Mucosa of descending colon (tissue), 3 donors: Measurements from ENCODE around the gene SCAP. TPM values are rescaled to one million over a fixed set of nuclear protein-coding genes. Genes with fewer than 3 reads are reported as not detected.
A peak's percentile ranks its signal among the peaks of the same experiment; 100 is the strongest.

Experiments used
- ATAC-seq: fragments of 200-7000 bp; cut with Tn5 transposase; one replicate; pipeline ENCODE4 v1.9.1; 2020; ENCODE audit warnings: mild to moderate bottlenecking, moderate library complexity
- DNase-seq, 3 donors: peaks; one replicate each; pipeline ENCODE4 v3.0.0-alpha.2; 2020
- H3K36me3 ChIP-seq: fragments of 200-600 bp; one replicate; pipeline ENCODE4 v1.8.0; 2021; ENCODE audit warnings: low read depth, mild to moderate bottlenecking
- H3K4me1 ChIP-seq: fragments of 200-600 bp; one replicate; pipeline ENCODE4 v1.8.0; 2021; ENCODE audit warnings: low read depth, mild to moderate bottlenecking
- H3K4me3 ChIP-seq: fragments of 200-600 bp; one replicate; pipeline ENCODE4 v1.8.0; 2021; ENCODE audit warnings: mild to moderate bottlenecking
- H3K9me3 ChIP-seq: fragments of 200-600 bp; one replicate; pipeline ENCODE4 v1.8.0; 2021; ENCODE audit warnings: mild to moderate bottlenecking
- intact Hi-C, 2 donors: fragments of 100-400 bp; cut with DNase I in 1 of 2; cut with micrococcal nuclease in 1 of 2; formaldehyde crosslinking; loops; one replicate each; pipeline versions ENCODE4 v1.11.0 to v1.11.1; 2022; cut with DNase I, micrococcal nuclease
- total RNA-seq, 3 donors: library from RNA; stranded (reverse); fragmentation: NEBNext Ultra II Directional in 2 of 3; extraction: Animal tissue kit (Norgen Biotek cat#: 25700) in 2 of 3; gene quantifications; one replicate each; pipeline versions ENCODE4 v1.2.1 to v1.2.4, GENCODE V29; 2021 to 2023
- TF ChIP-seq, protein P1 (sequence below): fragments of 200-600 bp; IDR thresholded peaks from one replicate; pipeline ENCODE4 v1.8.0; 2022; ENCODE audit warnings: antibody characterized with exemption, mild to moderate bottlenecking
- donor health status: DM: no; HTN: no; CAD: no; lungs with moderate emphysema.
- donor health status: DM: no; HTN: no; CAD: no.
- donor health status: DM: no; HTN: yes; CAD: no.

SCAP gene
- total RNA-seq, 3 donors from 2014 or later, result 107 to 151 (median 115) TPM

DNA sequence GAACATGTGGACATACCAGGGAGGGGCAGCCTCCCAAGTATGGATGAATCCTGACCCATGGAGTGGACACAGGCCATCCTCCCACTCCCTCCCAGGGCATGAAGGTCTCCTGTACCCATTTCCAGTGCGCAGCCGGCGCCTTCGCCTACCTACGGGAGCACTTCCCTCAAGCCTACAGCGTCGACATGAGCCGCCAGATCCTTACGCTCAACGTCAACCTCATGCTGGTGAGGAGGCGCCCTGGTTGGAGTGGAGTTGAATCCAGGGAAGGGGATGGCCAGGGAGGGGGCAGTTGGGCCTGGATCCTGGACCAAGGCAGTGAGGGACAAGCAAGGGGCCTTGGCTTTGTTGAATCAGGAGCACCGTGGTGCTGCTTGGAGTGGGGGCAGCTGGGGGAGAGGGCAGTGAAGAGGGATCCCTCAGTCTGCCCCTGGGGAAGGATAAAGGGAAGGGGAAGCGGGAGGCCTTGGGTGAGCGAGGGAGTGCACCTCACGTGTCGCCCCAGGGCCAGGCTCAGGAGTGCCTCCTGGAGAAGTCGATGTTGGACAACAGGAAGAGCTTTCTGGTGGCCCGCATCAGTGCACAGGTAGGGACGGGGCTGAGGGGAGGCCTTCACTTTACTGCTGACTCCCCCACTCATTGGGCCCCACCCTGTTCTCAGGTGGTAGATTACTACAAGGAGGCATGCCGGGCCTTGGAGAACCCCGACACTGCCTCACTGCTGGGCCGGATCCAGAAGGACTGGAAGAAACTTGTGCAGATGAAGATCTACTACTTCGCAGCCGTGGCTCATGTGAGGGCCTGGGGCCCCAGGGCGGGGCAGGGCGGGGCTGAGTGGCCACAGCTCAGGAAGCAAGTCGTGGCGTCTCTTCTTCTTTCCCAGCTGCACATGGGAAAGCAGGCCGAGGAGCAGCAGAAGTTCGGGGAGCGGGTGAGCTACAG lies 69.7 kb downstream of the SCAP start:
- intact Hi-C loops, result no loop called here
- ATAC-seq, result peak; percentile 28
- H3K4me1 ChIP-seq, result peaks cover 3% of the 10 kb centered on the region
- no peak overlapping the region for H3K4me3 ChIP-seq
- H3K36me3 ChIP-seq, result peaks cover 9% of the 10 kb centered on the region
- H3K9me3 ChIP-seq, result no peaks in the 10 kb centered on the region
- peak in 1 of 3 donors; percentile 48 for DNase-seq
- TF ChIP-seq, protein P1, sequence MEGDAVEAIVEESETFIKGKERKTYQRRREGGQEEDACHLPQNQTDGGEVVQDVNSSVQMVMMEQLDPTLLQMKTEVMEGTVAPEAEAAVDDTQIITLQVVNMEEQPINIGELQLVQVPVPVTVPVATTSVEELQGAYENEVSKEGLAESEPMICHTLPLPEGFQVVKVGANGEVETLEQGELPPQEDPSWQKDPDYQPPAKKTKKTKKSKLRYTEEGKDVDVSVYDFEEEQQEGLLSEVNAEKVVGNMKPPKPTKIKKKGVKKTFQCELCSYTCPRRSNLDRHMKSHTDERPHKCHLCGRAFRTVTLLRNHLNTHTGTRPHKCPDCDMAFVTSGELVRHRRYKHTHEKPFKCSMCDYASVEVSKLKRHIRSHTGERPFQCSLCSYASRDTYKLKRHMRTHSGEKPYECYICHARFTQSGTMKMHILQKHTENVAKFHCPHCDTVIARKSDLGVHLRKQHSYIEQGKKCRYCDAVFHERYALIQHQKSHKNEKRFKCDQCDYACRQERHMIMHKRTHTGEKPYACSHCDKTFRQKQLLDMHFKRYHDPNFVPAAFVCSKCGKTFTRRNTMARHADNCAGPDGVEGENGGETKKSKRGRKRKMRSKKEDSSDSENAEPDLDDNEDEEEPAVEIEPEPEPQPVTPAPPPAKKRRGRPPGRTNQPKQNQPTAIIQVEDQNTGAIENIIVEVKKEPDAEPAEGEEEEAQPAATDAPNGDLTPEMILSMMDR, result no peak

DNA sequence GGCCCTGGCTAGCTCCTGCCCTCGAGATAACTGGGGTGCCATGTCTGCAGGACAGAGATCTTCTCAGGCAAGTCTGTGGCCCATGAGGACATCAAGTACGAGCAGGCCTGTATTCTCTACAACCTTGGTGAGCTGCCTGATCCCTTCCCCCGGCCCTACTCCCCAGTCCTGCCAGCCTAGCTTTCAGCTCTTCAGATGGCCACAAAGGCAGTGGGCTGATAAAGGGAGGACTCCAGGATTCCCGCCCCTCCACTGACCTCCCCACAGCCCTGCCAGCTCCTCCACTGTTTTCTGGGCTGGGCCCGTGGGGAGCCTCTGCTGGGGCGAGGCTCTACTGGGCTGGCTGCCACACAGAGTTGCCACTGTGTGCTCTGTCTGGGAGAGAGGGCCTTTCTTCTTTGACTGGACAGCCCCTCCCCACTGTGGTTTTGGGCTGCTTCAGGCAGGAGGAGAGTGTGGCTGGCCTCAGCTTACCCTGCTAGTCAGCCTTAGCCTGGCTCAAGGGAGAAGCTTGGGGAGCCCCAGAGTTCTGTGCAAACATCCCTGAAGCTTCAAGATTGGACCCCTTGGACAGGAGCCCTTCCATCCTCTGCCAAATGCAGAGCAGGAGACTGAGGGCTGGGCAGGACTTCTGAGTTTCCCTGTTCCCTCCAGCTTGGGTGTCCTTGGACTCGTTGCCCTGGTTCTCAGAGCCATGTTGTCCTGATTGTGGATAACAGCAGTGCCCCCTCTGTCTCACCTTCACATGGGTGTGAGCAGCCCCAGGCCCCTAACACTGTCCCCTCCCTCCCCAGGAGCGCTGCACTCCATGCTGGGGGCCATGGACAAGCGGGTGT lies 70.6 kb downstream of the SCAP start:
- peak; percentile 22 for ATAC-seq
- TF ChIP-seq, protein P1, result no peak
- H3K36me3 ChIP-seq, result peaks cover 9% of the 10 kb centered on the region
- H3K4me1 ChIP-seq, result peaks cover 3% of the 10 kb centered on the region
- H3K4me3 ChIP-seq, result no peak overlapping the region
- intact Hi-C loops, result no loop called here
- H3K9me3 ChIP-seq, result no peaks in the 10 kb centered on the region
- peak in 1 of 3 donors; percentile 34 for DNase-seq

DNA sequence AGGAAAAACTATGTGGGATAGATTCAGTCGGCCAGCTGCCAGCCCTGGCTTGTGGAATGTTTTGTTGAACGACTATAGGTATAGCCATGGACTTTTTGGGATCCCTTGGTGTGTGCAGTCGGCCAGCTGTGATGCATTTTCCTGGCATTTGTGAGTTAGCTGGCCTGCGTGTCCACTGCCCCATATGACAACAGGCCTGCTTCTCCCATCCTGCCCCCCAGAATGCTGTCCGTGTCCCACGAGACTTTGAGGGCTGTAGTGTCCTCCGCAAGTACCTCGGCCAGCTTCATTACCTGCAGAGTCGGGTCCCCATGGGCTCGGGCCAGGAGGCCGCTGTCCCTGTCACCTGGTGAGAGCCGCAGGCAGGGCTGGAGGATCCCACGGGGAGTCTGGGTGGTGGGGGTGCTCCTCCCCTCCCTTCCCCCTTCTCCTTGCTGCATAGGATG lies 71.3 kb downstream of the SCAP start:
- intact Hi-C loops, result no loop called here
- no peak for DNase-seq
- no peaks in the 10 kb centered on the region for H3K9me3 ChIP-seq
- H3K4me3 ChIP-seq, result no peak overlapping the region
- no peak for ATAC-seq
- H3K36me3 ChIP-seq, result peaks cover 9% of the 10 kb centered on the region
- TF ChIP-seq, protein P1, result no peak
- H3K4me1 ChIP-seq, result peaks cover 3% of the 10 kb centered on the region

DNA sequence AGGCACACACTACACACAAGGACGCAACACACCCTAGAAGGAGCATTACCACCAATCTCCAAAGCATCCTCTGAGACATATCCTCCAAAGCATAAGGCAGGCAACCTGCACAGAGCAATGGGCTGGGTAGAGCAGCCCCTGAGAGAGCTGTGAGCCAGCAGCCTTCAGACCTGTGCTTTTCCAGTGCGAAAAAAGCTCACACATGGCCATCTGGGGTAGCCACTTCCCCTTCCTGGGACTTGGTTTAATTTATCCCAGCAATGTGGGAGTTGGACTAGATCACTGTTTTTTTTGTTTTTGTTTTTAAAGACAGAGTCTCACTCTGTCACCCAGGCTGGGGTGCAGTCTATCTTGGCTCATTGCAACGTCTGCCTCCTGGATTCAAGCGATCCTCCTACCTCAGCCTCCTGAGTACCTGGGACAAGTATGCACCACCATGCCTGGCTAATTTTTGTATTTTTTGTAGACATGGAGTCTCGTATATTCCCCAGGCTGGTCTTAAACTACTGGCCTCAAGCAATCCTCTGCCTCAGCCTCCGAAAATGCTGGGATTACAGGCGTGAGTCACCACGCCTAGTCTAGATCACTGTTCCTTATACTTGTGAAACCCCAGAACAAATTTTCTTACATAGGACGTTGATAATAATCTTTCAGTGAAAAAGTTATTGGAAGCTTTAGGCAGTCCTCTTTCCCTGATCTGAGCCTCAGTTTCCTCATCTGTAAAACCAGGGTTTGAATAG lies 76.0 kb downstream of the SCAP start:
- no peak for ATAC-seq
- intact Hi-C loops, result no loop called here
- TF ChIP-seq, protein P1, result no peak
- no peak for DNase-seq
- Histone ChIP-seq H3K4me1 (no peaks in the 10 kb centered on the region), H3K9me3 (no peaks in the 10 kb centered on the region), H3K4me3 (no peak overlapping the region), H3K36me3 (no peaks in the 10 kb centered on the region)

DNA sequence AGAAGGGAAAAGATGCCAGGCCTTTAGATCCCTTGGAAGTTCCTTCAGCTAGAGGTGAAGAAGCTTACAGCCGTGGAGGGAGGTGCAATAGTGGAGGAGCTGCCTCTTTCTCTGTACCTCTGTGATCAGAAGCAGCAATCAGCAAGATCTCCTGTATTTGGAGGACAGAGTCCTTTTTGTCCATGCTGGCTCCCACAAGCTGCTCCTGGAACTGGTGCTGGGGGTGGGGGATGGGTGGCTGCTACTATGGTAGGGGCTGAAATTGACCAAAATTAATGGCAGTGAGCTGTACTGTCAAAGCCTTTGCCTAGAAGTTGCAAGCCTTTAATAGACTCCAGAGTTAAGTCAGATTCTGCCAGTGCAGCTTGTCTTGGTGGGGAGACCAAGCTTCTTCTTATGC lies 76.7 kb downstream of the SCAP start:
- H3K4me1 ChIP-seq, result no peaks in the 10 kb centered on the region
- H3K9me3 ChIP-seq, result no peaks in the 10 kb centered on the region
- no peak overlapping the region for H3K4me3 ChIP-seq
- TF ChIP-seq, protein P1, result no peak
- no peak for DNase-seq
- intact Hi-C loops, result no loop called here
- no peaks in the 10 kb centered on the region for H3K36me3 ChIP-seq
- no peak for ATAC-seq
